HG03097 (cell line): Measurements from ENCODE around the gene ZNF627.
"Not testable (repeated sequence)": the region's sequence is repeated elsewhere in the genome, so short reads cannot be mapped to it uniquely, and the experiment has no call there.

Source experiments
- ATAC-seq: cut with Tn5 transposase; IDR thresholded peaks from one replicate; pipeline ENCODE4 v1.9.1; 2021; ENCODE audit not compliant: unreplicated experiment, low FRiP score

The ZNF627 gene

GRCh38 chr19:11597202-11598102 is at the start of gene ZNF627:
Gene ZNF627, plus strand, starts transcription at chr19:11597483. Its CDS starts 145 bp downstream, at chr19:11597628.
- ATAC-seq = peak; percentile 98

DNA sequence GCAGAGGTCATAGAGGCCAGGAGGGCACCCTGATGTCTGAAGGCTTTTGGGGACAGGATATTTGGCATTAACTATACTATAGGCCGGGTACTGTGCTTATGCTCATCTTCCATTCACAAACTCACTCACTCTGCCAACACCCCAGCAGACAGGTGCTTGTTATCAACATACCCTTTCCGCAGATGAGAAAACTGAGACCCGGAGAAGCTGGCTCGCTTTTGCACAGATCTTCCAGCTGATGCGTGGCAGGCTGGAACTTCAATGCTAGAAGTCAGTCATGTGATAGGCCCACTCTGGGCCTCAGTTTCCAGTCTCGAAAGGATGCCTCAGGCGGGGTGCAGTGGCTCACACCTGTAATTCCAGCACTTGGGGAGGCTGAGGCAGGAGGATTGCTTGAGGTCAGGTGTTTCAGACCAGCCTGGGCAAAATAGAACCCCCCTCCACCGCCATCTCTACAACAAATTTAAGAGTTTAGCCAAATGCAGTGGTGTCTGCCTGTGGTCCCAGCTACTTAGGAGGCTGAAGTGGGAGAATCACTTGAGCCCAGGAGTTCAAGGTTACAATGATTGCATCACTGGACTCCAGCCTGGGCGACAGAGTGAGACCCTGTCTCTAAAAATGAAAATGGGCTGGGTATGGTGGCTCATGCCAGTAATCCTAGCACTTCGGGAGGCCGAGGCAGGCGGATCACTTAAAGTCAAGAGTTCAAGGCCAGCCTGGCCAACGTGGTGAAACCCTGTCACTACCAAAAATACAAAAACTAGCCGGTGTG is 49.2 kb upstream of the ZNF627 start:
- ATAC-seq = no peak

GRCh38 chr19:11549386-11549953 is 47.8 kb upstream of the ZNF627 start:
- ATAC-seq = no peak

DNA sequence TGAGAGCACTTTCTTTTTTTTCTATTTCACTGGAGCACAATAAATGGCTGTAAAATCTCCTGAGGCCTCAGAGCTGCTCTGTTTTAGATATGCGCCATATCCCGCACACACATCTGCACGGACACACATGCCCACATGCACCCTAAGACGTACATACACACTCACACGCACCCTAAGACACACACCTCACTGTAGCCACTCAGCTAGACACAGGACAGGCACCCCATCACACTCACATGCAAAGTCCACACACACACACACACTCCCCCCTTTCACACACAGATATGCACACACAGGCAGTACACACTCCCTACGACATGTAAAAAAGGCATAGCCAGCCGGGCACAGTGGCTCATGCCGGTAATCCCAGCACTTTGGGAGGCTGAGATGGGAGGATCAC is 47.0 kb upstream of the ZNF627 start:
- ATAC-seq = no peak

GRCh38 chr19:11551603-11552235 is 45.6 kb upstream of the ZNF627 start:
- ATAC-seq = no peak

GRCh38 chr19:11552666-11553372 is 44.5 kb upstream of the ZNF627 start:
- ATAC-seq = no peak

- no peak for ATAC-seq
Measured at GRCh38 chr19:11554160-11554559, 43.1 kb upstream of the ZNF627 start.

- no peak for ATAC-seq
Measured at GRCh38 chr19:11555246-11555645, 42.0 kb upstream of the ZNF627 start.

GRCh38 chr19:11556634-11557420 is 40.5 kb upstream of the ZNF627 start:
- ATAC-seq = no peak

GRCh38 chr19:11558881-11559828 is 38.1 kb upstream of the ZNF627 start, which contains the start of gene ELOF1:
Gene ELOF1, minus strand, starts transcription at chr19:11559230. Its CDS starts 4,883 bp downstream, at chr19:11554347.
- peak; percentile 74 for ATAC-seq

- ATAC-seq = peak; percentile 37
Measured at GRCh38 chr19:11560404-11561051, 36.8 kb upstream of the ZNF627 start.

GRCh38 chr19:11563532-11563931 is 33.8 kb upstream of the ZNF627 start:
- no peak for ATAC-seq

- ATAC-seq = not testable (repeated sequence)
Measured at GRCh38 chr19:11564082-11564807, 33.0 kb upstream of the ZNF627 start.

- ATAC-seq = not testable (repeated sequence)
Measured at GRCh38 chr19:11565649-11565980, 31.7 kb upstream of the ZNF627 start.

GRCh38 chr19:11566164-11566563 is 31.1 kb upstream of the ZNF627 start:
- no peak for ATAC-seq

GRCh38 chr19:11570039-11570462 is 27.2 kb upstream of the ZNF627 start:
- ATAC-seq = no peak

- not testable (repeated sequence) for ATAC-seq
Measured at GRCh38 chr19:11573354-11573753, 23.9 kb upstream of the ZNF627 start.
